ENCODE measurements around the gene PVR. TPM values are rescaled to one million over a fixed set of nuclear protein-coding genes. Genes with fewer than 3 reads are reported as not detected.

The PVR gene
- total and polyA plus RNA-seq, 7 donors: 3.0 to 39.4 (median 11.5) TPM

DNA sequence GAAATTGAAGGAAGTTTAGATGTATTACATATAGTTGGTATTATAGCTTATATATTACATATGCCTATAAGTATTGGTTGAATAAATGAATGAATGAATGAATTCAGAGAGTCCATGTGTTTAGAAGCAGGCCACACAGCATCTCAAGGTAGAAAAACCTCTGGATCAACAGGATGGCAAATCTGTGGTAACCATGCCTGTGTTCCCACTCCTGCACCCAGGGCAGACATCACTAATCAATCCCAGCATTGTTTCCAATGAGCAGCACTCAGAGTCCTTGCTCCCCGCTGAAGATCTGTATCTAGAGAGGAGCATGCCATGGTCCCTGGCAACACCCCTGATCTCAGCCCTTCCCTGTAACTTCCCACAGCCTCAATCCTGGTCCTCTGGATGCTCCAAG lies 28.5 kb downstream of the PVR start:
- WGBS, 2 donors: 84 to 88% methylated on average over 1 of the region's 1 CpG
- DNase-seq: no peak
- intact Hi-C loops (cut with DNase I): no loop called here

GRCh38 chr19:44673510-44673909 lies 29.8 kb downstream of the PVR start:
- H3K4me3 ChIP-seq: no peak overlapping the region
- intact Hi-C loops (cut with DNase I): no loop called here

More for the DNA sequence above, 28.5 kb downstream of the PVR start:
- no peaks in the 10 kb centered on the region for H3K4me1 ChIP-seq
- no peaks in the 10 kb centered on the region for H3K9me3 ChIP-seq
- TF ChIP-seq, protein P1, sequence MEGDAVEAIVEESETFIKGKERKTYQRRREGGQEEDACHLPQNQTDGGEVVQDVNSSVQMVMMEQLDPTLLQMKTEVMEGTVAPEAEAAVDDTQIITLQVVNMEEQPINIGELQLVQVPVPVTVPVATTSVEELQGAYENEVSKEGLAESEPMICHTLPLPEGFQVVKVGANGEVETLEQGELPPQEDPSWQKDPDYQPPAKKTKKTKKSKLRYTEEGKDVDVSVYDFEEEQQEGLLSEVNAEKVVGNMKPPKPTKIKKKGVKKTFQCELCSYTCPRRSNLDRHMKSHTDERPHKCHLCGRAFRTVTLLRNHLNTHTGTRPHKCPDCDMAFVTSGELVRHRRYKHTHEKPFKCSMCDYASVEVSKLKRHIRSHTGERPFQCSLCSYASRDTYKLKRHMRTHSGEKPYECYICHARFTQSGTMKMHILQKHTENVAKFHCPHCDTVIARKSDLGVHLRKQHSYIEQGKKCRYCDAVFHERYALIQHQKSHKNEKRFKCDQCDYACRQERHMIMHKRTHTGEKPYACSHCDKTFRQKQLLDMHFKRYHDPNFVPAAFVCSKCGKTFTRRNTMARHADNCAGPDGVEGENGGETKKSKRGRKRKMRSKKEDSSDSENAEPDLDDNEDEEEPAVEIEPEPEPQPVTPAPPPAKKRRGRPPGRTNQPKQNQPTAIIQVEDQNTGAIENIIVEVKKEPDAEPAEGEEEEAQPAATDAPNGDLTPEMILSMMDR (IDR thresholded peaks at IDR 0.05): no peak
- no peak for TF ChIP-seq POLR2A (IDR thresholded peaks at IDR 0.05)
- TF ChIP-seq EP300 (IDR thresholded peaks at IDR 0.05): no peak
- no peak for TF ChIP-seq POLR2AphosphoS5 (IDR thresholded peaks at IDR 0.05)
- no peaks in the 10 kb centered on the region for H3K36me3 ChIP-seq
- no peaks in the 10 kb centered on the region for H3K27me3 ChIP-seq
- H3K27ac ChIP-seq: no peak overlapping the region
- H3K4me3 ChIP-seq: no peak overlapping the region

GRCh38 chr19:44675521-44675920 lies 31.8 kb downstream of the PVR start:
- intact Hi-C loops (cut with DNase I): no loop called here
- no peaks in the 10 kb centered on the region for H3K36me3 ChIP-seq
- no peaks in the 10 kb centered on the region for H3K27me3 ChIP-seq

More at GRCh38 chr19:44673510-44673909, 29.8 kb downstream of the PVR start:
- WGBS, 2 donors: 92 to 93% methylated on average over 4 of the region's 4 CpGs
- no peak for TF ChIP-seq POLR2AphosphoS5 (IDR thresholded peaks at IDR 0.05)
- TF ChIP-seq EP300 (IDR thresholded peaks at IDR 0.05): no peak
- TF ChIP-seq, protein P1 (IDR thresholded peaks at IDR 0.05): no peak
- no peak for TF ChIP-seq POLR2A (IDR thresholded peaks at IDR 0.05)
- Histone ChIP-seq H3K4me1 (no peaks in the 10 kb centered on the region), H3K27ac (no peak overlapping the region), H3K27me3 (no peaks in the 10 kb centered on the region), H3K9me3 (no peaks in the 10 kb centered on the region), H3K36me3 (no peaks in the 10 kb centered on the region)
- no peak for DNase-seq

GRCh38 chr19:44677019-44677811 lies 33.5 kb downstream of the PVR start:
- Histone ChIP-seq H3K36me3 (no peaks in the 10 kb centered on the region), H3K27ac (no peak overlapping the region), H3K9me3 (no peaks in the 10 kb centered on the region), H3K4me1 (no peaks in the 10 kb centered on the region), H3K27me3 (no peaks in the 10 kb centered on the region), H3K4me3 (no peak overlapping the region)
- 76 to 81% methylated on average over 8 of the region's 8 CpGs for WGBS, 2 donors
- TF ChIP-seq, protein P1 (IDR thresholded peaks at IDR 0.05): no peak
- TF ChIP-seq POLR2A (IDR thresholded peaks at IDR 0.05) (no peak), POLR2AphosphoS5 (IDR thresholded peaks at IDR 0.05) (no peak), EP300 (IDR thresholded peaks at IDR 0.05) (no peak)
- DNase-seq: no peak
- intact Hi-C loops (cut with DNase I): no loop called here

More at GRCh38 chr19:44675521-44675920, 31.8 kb downstream of the PVR start:
- no peak for DNase-seq
- H3K9me3 ChIP-seq: no peaks in the 10 kb centered on the region
- TF ChIP-seq POLR2A (IDR thresholded peaks at IDR 0.05) (no peak), POLR2AphosphoS5 (IDR thresholded peaks at IDR 0.05) (no peak), EP300 (IDR thresholded peaks at IDR 0.05) (no peak)
- TF ChIP-seq, protein P1 (IDR thresholded peaks at IDR 0.05): no peak
- H3K4me1 ChIP-seq: no peaks in the 10 kb centered on the region
- WGBS, 2 donors: 93 to 95% methylated on average over 6 of the region's 6 CpGs
- H3K4me3 ChIP-seq: no peak overlapping the region
- H3K27ac ChIP-seq: no peak overlapping the region

Data from sigmoid colon (tissue), 7 donors.